H1 (cell line): ENCODE data around the gene TRIM27. TPM values are rescaled to one million over a fixed set of nuclear protein-coding genes. Genes with fewer than 3 reads are reported as not detected.

Source experiments
- ATF2 ChIP-seq: IDR thresholded peaks from 2 replicates; pipeline ENCODE4 v1.6.1; 2012; ENCODE audit warnings: low read length, inconsistent platforms
- ATF3 ChIP-seq: IDR thresholded peaks from 2 replicates; pipeline ENCODE4 v1.6.1; 2011; ENCODE audit warnings: low read depth, mild to moderate bottlenecking, low read length; ENCODE audit not compliant: insufficient read depth
- BRCA1 ChIP-seq: IDR thresholded peaks from 2 replicates; pipeline ENCODE4 v1.6.1; 2012; ENCODE audit warnings: low read depth, low read length, improper control_type of control experiment
- CBX5 ChIP-seq: fragments of 300-800, 300-1000 bp; sonication (generic); IDR thresholded peaks from 2 replicates; pipeline ENCODE4 v1.7.1; 2016; ENCODE audit warnings: antibody characterized with exemption, low read length, low read depth
- CHD2 ChIP-seq: IDR thresholded peaks from 2 replicates; pipeline ENCODE4 v1.6.1; 2012; ENCODE audit warnings: low read length, improper control_type of control experiment
- CHD7 ChIP-seq: fragments of 300-600 bp; sonication (generic); IDR thresholded peaks from 2 replicates; pipeline ENCODE4 v1.7.1; 2012; ENCODE audit warnings: low read length, moderate library complexity, mild to moderate bottlenecking, inconsistent platforms; ENCODE audit not compliant: insufficient replicate concordance
- CTBP2 ChIP-seq: IDR thresholded peaks from 2 replicates; pipeline ENCODE4 v1.7.0; 2011; ENCODE audit warnings: borderline replicate concordance, mild to moderate bottlenecking, moderate library complexity, mixed read lengths, low read length; ENCODE audit not compliant: insufficient read depth, insufficient read length
- JUN ChIP-seq: IDR thresholded peaks from 2 replicates; pipeline ENCODE4 v1.6.1; 2011; ENCODE audit warnings: low read depth, mild to moderate bottlenecking, improper control_type of control experiment, low read length
- JUND ChIP-seq: IDR thresholded peaks from 2 replicates; pipeline ENCODE4 v1.6.1; 2011; ENCODE audit warnings: mild to moderate bottlenecking, improper control_type of control experiment, low read length
- KDM1A ChIP-seq: fragments of 200-600, 300-600 bp; sonication (generic); IDR thresholded peaks from 2 replicates; pipeline ENCODE4 v1.7.1; 2016; ENCODE audit warnings: mild to moderate bottlenecking, low read length, borderline replicate concordance
- polyA plus RNA-seq, 7 experiments: library from polyadenylated mRNA; depleted of rRNA in 3 of 7; stranded (reverse) in 5 of 7; unstranded in 2 of 7; fragments of >200 nt in 5 of 7; fragments of 200-250 nt in 2 of 7; gene quantifications; 1 replicate in 5 of 7; 2 replicates in 1 of 7; 4 replicates in 1 of 7; pipeline versions ENCODE4 v1.2.1 to v1.2.3, GENCODE V29; 2011 to 2013; ENCODE audit warnings: missing spikeins in 2 of 7, mixed read lengths in 2 of 7
- total RNA-seq: library from RNA; stranded (reverse); fragmentation: NEBNext Ultra II Directional; extraction: Animal tissue kit (Norgen Biotek cat#: 25700); gene quantifications from 2 replicates; pipeline ENCODE4 v1.2.1, GENCODE V29; 2021

The TRIM27 gene
- total and polyA plus RNA-seq, 2 of the 8 experiments (the other 6 are each of a cell fraction or from before 2014, with no cell fraction given) = 76.4 to 85.9 TPM

- no peak for TF ChIP-seq CHD7
- no peak for TF ChIP-seq ATF2
- no peak for TF ChIP-seq BRCA1
- TF ChIP-seq CHD2 = no peak
- no peak for TF ChIP-seq JUND
- TF ChIP-seq KDM1A = no peak
- no peak for TF ChIP-seq JUN
- TF ChIP-seq CTBP2 = no peak
- TF ChIP-seq ATF3 = no peak
- TF ChIP-seq CBX5 = no peak
Observed at GRCh38 chr6:28927846-28928245, 4.1 kb upstream of the TRIM27 start (continued).
